IPS DF 19.7 (cell line): Measurements from ENCODE around the gene ADARB1.

Experiments
- DNase-seq: peaks from one replicate; pipeline ENCODE4 v3.0.0-alpha.2; 2013; ENCODE audit warnings: low read depth, low spot score

The ADARB1 gene

GRCh38 chr21:45202344-45202743 is 128.0 kb downstream of the ADARB1 start:
- DNase-seq: no peak

GRCh38 chr21:45202889-45203288 is 128.5 kb downstream of the ADARB1 start:
- DNase-seq: no peak

GRCh38 chr21:45203983-45204382 is 129.6 kb downstream of the ADARB1 start:
- no peak for DNase-seq

- DNase-seq: no peak
Measured at GRCh38 chr21:45204395-45204794, 130.0 kb downstream of the ADARB1 start.

- DNase-seq: no peak
Measured at GRCh38 chr21:45207839-45208626, 133.7 kb downstream of the ADARB1 start.

- no peak for DNase-seq
Measured at GRCh38 chr21:45208627-45208951, 134.2 kb downstream of the ADARB1 start.

- no peak for DNase-seq
Measured at GRCh38 chr21:45209046-45209445, 134.7 kb downstream of the ADARB1 start.

GRCh38 chr21:45209685-45210284 is 135.4 kb downstream of the ADARB1 start:
- DNase-seq: no peak

- no peak for DNase-seq
Measured at GRCh38 chr21:45210461-45210983, 136.1 kb downstream of the ADARB1 start.

- no peak for DNase-seq
Measured at GRCh38 chr21:45211661-45212060, 137.3 kb downstream of the ADARB1 start.

- DNase-seq: no peak
Measured at GRCh38 chr21:45213392-45213791, 139.0 kb downstream of the ADARB1 start.

- no peak for DNase-seq
Measured at GRCh38 chr21:45215213-45215612, 140.8 kb downstream of the ADARB1 start.

- DNase-seq: no peak
Measured at GRCh38 chr21:45217010-45217409, 142.6 kb downstream of the ADARB1 start.

- DNase-seq: no peak
Measured at GRCh38 chr21:45219517-45219916, 145.1 kb downstream of the ADARB1 start.

- DNase-seq: no peak
Measured at GRCh38 chr21:45220071-45220481, 145.7 kb downstream of the ADARB1 start.

- DNase-seq: no peak
Measured at GRCh38 chr21:45220714-45221490, 146.5 kb downstream of the ADARB1 start.

GRCh38 chr21:45222001-45222400 is 147.6 kb downstream of the ADARB1 start:
- no peak for DNase-seq

- no peak for DNase-seq
Measured at GRCh38 chr21:45223236-45224185, 149.1 kb downstream of the ADARB1 start.

- no peak for DNase-seq
Measured at GRCh38 chr21:45224189-45224938, 150.0 kb downstream of the ADARB1 start.

GRCh38 chr21:45225041-45225740 is 150.8 kb downstream of the ADARB1 start:
- DNase-seq: no peak
